GM12874 (cell line): ENCODE data around the gene NPAS2.

Experiments
- TF ChIP-seq, protein P1 (sequence below): IDR thresholded peaks from 2 replicates; pipeline ENCODE4 v1.5.1; 2011; ENCODE audit warnings: low read depth, mild to moderate bottlenecking, control low read depth, low read length, moderate library complexity; ENCODE audit not compliant: insufficient read depth

NPAS2 gene

DNA sequence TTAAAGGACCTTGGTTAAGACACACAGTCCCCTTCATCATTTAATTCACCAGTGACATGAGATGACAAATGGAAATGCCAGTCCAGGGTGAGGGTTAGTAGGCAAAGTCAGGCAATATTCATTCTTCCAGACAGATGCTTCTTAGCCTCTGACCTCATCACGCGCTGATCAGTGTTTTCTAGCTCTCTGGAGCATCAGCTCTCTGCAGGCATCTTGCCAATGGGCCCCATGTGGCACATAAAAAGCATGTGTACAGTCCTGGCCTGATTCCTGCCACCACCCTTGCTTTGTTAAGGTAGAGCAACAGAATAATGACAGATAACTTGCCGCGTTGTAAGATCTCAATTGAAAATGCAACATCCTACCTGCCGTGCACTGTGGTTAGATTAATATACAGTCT is 20.3 kb upstream of the NPAS2 start:
- TF ChIP-seq, protein P1, sequence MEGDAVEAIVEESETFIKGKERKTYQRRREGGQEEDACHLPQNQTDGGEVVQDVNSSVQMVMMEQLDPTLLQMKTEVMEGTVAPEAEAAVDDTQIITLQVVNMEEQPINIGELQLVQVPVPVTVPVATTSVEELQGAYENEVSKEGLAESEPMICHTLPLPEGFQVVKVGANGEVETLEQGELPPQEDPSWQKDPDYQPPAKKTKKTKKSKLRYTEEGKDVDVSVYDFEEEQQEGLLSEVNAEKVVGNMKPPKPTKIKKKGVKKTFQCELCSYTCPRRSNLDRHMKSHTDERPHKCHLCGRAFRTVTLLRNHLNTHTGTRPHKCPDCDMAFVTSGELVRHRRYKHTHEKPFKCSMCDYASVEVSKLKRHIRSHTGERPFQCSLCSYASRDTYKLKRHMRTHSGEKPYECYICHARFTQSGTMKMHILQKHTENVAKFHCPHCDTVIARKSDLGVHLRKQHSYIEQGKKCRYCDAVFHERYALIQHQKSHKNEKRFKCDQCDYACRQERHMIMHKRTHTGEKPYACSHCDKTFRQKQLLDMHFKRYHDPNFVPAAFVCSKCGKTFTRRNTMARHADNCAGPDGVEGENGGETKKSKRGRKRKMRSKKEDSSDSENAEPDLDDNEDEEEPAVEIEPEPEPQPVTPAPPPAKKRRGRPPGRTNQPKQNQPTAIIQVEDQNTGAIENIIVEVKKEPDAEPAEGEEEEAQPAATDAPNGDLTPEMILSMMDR = no peak

DNA sequence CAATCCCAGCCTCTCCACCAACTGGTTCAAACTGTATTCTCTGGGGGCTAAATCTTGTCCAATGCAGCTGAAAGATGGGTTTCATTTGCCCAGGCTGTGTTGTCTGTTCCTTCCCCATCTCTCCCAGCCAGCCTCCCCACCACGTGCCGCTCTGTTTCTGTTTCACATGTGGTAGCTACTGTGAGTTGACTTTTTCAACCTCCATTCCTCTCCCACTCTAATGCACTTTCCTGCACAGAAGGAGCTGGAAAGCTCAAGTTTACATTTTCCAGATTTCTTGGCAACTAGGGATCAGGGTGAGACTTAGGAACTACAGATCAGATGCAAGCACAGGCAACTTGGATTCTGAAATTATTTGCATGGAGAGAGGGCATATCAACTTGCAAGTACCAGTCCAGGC is 19.0 kb upstream of the NPAS2 start:
- TF ChIP-seq, protein P1 = no peak

DNA sequence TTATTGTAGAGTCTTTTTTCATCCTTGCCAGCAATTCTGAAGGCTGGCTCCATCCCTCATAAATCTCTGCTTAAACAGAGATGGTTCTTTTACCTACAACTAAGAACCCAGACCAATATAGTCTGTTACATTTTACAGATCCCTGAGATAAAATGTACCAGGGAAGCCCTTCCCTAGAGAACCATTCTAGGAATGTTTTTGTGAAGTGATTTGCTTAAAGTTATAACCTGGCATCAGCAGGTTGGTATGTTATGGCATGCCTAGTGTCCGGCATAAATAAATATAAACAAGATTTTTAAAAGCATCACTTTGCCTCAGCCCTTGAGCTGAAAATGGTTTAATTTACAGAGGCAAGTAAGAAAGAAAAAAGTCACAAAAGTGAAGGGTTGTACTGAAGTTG is 18.5 kb upstream of the NPAS2 start:
- TF ChIP-seq, protein P1 = no peak

DNA sequence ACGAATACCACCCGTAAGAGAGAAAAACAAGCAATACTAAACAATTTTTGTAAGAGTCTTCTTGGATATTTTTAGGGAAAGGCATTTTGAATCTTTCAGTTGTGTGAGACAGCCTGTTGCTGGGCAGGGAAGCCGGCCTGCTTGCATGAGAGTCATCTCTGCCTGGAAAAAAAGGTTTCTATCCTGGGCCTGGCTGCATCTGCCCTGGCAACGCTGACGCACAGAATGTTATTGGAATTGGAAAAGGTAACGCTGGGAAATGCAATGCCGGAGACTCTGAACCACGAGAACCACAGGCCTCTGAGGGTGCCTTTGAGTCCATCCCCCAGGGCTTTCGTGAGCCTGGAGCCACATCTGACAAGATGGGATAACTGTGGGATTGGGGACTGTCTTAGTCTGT is 17.9 kb upstream of the NPAS2 start:
- TF ChIP-seq, protein P1 = no peak

DNA sequence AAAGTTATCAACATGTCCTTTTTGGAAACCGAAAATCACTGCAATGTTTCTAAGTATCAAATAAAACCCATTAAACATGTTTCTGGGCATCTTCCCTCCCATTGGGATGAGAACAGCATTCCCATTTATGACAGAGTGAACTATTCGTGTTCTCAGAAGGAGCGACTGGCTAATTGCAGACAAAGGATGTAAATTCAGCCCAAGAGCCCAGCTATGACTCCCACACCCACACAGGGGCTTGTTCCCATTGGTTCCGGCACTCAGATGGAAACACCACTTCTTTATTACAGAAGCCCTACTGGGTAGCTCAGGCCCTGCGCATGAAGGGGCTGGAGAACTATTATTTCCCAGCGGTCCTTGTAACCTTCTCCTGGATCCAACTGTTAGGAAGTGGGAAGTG is 16.6 kb upstream of the NPAS2 start:
- TF ChIP-seq, protein P1 = no peak

DNA sequence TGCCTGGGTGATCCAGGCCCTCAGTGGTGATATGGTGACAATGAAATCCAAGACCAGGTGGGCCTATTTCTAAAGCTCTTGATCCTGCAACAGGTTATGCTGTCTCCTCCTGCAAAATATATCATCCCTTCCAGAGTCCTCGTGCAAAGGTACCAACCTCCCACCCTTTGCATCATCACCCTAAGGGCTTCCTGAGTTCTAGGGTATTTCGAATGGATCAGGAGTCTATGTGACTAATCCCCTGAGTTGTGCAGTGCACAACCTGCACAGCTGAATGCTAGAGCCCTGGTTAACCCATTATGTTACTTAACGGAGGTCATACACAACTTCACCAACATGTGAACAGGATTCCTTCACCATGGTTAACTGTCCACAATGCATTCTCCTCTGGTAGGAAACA is 13.4 kb upstream of the NPAS2 start:
- TF ChIP-seq, protein P1 = no peak

DNA sequence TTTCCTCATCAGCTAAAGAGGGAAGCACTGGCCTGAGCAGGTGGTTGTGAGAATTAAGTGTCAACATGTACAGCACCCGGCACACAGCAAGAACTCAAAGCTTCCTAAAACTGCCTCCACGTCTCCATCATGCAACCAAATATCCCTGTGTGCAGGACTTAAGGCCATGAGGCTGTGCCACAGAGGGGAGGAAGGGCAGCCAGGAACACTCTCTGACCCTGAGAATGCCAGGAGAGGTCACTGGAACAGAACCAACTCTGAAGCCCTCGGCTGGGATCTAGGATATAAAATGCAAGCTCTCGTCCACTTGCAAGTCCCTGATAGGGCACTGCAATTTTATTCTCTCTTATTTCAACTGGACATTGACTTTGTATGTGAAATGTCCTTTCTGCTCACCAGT is 12.2 kb upstream of the NPAS2 start:
- TF ChIP-seq, protein P1 = no peak

DNA sequence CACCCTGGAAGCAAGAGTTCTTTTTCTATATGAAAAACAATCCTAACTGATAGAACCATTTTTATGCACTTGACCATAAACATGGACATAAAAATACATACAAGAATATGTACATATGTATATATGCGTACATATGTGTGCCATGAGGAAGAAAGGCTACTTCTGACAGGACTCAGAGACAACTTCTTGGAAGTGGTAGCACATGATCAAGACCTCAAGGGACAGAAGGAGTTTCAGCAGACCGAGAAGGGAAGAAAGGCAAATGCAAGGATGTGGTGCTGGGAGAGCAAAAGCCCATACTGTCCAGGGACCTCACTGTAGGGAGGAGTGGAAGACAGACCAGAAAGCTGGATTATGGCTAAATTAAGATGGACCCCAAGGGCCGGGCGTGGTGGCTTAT is 11.4 kb upstream of the NPAS2 start:
- TF ChIP-seq, protein P1 = no peak
